HEK293 (cell line): Measurements from ENCODE around the gene LRFN3.
A peak's percentile ranks its signal among the peaks of the same experiment; 100 is the strongest.

Experiments used
- CTCF ChIA-PET: fragments of 350-600 bp; formaldehyde crosslinking; extraction: SDS; loops from one replicate; lab custom pipeline; 2021; ENCODE audit warnings: antibody characterized with exemption; lab: Yijun Ruan, JAX
- POLR2A ChIA-PET: fragments of 300-600 bp; formaldehyde crosslinking; extraction: SDS; loops from one replicate; lab custom pipeline; 2020; ENCODE audit warnings: antibody characterized with exemption, inconsistent platforms; lab: Yijun Ruan, JAX
- H3K27ac ChIP-seq: fragments of 200-500 bp; sonication (Bioruptor generic); 2 replicates; pipeline ENCODE4 v1.5.1; 2014; ENCODE audit warnings: low read depth, low read length, control low read depth, inconsistent platforms; ENCODE audit errors: extremely low read depth
- H3K36me3 ChIP-seq, 2 experiments: fragments of 200-500 bp in 1 of 2; sonication (Bioruptor generic) in 1 of 2; 1 replicate in 1 of 2; 2 replicates in 1 of 2; pipeline ENCODE4 v1.5.1; 2014 to 2017; ENCODE audit warnings: inconsistent platforms in 2 of 2, low read length in 2 of 2; ENCODE audit not compliant: control insufficient read depth in 2 of 2, insufficient read depth in 1 of 2
- H3K4me1 ChIP-seq: fragments of 200-500 bp; sonication (Bioruptor generic); 2 replicates; pipeline ENCODE4 v1.5.1; 2014; ENCODE audit warnings: mild to moderate bottlenecking, low read length, inconsistent platforms; ENCODE audit not compliant: control insufficient read depth, insufficient read depth
- H3K4me3 ChIP-seq: 2 replicates; pipeline ENCODE4 v1.5.1; 2011; ENCODE audit warnings: low read depth, mild to moderate bottlenecking, control low read depth, low read length, moderate library complexity
- H3K9me3 ChIP-seq: fragments of 200-500 bp; sonication (Bioruptor generic); 2 replicates; pipeline ENCODE4 v1.5.1; 2014; ENCODE audit warnings: low read depth, low read length, inconsistent platforms; ENCODE audit not compliant: control insufficient read depth, insufficient read depth
- EGR2 ChIP-seq: fragments of 450-650 bp; formaldehyde crosslinking; IDR thresholded peaks from 2 replicates; pipeline ENCODE4 v1.5.1; 2016; ENCODE audit warnings: low read depth, missing biosample characterization, missing genetic modification characterization
- HOXD13 ChIP-seq: sonication (generic); formaldehyde crosslinking; IDR thresholded peaks from 2 replicates; pipeline ENCODE4 v1.8.0; 2022; ENCODE audit warnings: missing genetic modification reagents, borderline replicate concordance
- KLF9 ChIP-seq: fragments of 450-650 bp; formaldehyde crosslinking; IDR thresholded peaks from 2 replicates; pipeline ENCODE4 v1.5.1; 2016; ENCODE audit warnings: missing biosample characterization, missing genetic modification characterization, low read depth
- RBAK ChIP-seq: fragments of 450-650 bp; formaldehyde crosslinking; IDR thresholded peaks from 2 replicates; pipeline ENCODE4 v1.5.1; 2016; ENCODE audit warnings: missing biosample characterization, missing genetic modification characterization
- REPIN1 ChIP-seq: fragments of 450-650 bp; formaldehyde crosslinking; IDR thresholded peaks from 2 replicates; pipeline ENCODE4 v1.5.1; 2017; ENCODE audit warnings: missing biosample characterization, missing genetic modification characterization, low read depth
- ZBTB11 ChIP-seq: fragments of 450-650 bp; formaldehyde crosslinking; conservative IDR thresholded peaks from 2 replicates; pipeline ENCODE4 v1.5.1; 2016; ENCODE audit warnings: low read depth, missing biosample characterization, missing genetic modification characterization
- ZFHX2 ChIP-seq: fragments of 450-650 bp; formaldehyde crosslinking; conservative IDR thresholded peaks from 2 replicates; pipeline ENCODE4 v1.5.1; 2016; ENCODE audit warnings: missing biosample characterization, missing genetic modification characterization
- ZNF223 ChIP-seq: fragments of 450-650 bp; formaldehyde crosslinking; IDR thresholded peaks from 2 replicates; pipeline ENCODE4 v1.5.1; 2016; ENCODE audit warnings: missing biosample characterization, missing genetic modification characterization
- ZNF280D ChIP-seq: fragments of 450-650 bp; formaldehyde crosslinking; IDR thresholded peaks from 2 replicates; pipeline ENCODE4 v1.5.1; 2016; ENCODE audit warnings: missing biosample characterization, missing genetic modification characterization
- ZNF362 ChIP-seq: fragments of 450-650 bp; formaldehyde crosslinking; IDR thresholded peaks from 2 replicates; pipeline ENCODE4 v1.5.1; 2016; ENCODE audit warnings: missing biosample characterization, missing genetic modification characterization
- ZNF366 ChIP-seq: fragments of 450-650 bp; formaldehyde crosslinking; conservative IDR thresholded peaks from 2 replicates; pipeline ENCODE4 v1.5.1; 2016; ENCODE audit warnings: missing biosample characterization, missing genetic modification characterization
- ZNF449 ChIP-seq: fragments of 450-650 bp; formaldehyde crosslinking; IDR thresholded peaks from 2 replicates; pipeline ENCODE4 v1.5.1; 2017; ENCODE audit warnings: missing biosample characterization, mild to moderate bottlenecking, missing genetic modification characterization, moderate library complexity
- ZNF664 ChIP-seq: fragments of 450-650 bp; formaldehyde crosslinking; IDR thresholded peaks from 2 replicates; pipeline ENCODE4 v1.5.1; 2016; ENCODE audit warnings: missing biosample characterization, missing genetic modification characterization
- ZNF76 ChIP-seq: fragments of 450-650 bp; formaldehyde crosslinking; IDR thresholded peaks from 2 replicates; pipeline ENCODE4; 2016; ENCODE audit warnings: low read depth, missing biosample characterization, missing genetic modification characterization, borderline replicate concordance
- ZXDB ChIP-seq: fragments of 450-650 bp; formaldehyde crosslinking; IDR thresholded peaks from 2 replicates; pipeline ENCODE4 v1.5.1; 2016; ENCODE audit warnings: missing biosample characterization, missing genetic modification characterization
- TF ChIP-seq, protein P1 (sequence below): fragments of 450-650 bp; formaldehyde crosslinking; IDR thresholded peaks from 2 replicates; pipeline ENCODE4 v1.5.1; 2016; ENCODE audit warnings: missing biosample characterization, missing genetic modification characterization, low read depth

LRFN3 gene

GRCh38 chr19:35988824-35989223 is 52.6 kb downstream of the LRFN3 start (continued):
- TF ChIP-seq ZNF280D (tag by site-specific recombination) (peak; percentile 57; the same call in 1 of the 2 replicates), ZNF664 (peak; percentile 98), HOXD13 (CRISPR knock-in tag) (no peak)

DNA sequence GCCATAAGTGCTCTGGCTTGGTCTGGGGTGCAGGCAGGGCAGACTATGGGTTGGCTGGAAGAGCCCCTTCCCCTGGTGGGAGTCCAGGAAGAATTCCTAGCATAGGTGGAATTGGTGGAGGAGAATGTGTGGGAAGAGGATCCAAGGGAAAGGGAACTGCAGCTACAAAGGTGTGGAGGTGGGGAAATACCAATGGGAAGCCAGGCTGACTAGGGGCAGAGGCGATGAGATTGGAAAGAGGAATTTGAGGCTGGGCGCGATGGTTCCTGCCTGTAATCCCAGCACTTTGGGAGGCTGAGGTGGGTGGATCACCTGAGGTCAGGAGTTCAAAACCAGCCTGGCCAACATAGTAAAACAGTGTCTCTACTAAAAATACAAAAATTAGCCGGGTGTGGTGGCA is 54.0 kb downstream of the LRFN3 start:
- TF ChIP-seq EGR2 (peak; percentile 46; the same call in 1 of the 2 replicates), REPIN1 (tag by site-specific recombination) (no peak), ZFHX2 (tag by site-specific recombination) (peak; percentile 37), ZNF223 (no peak), KLF9 (tag by site-specific recombination) (no peak)
- H3K27ac ChIP-seq, result no peak overlapping the region
- H3K4me1 ChIP-seq, result peaks cover 8% of the 10 kb centered on the region
- no peaks in the 10 kb centered on the region for H3K9me3 ChIP-seq
- ChIA-PET CTCF (interaction anchor here (0.6 to 1.2 kb wide), 5 partner anchors 10 to 1988 kb away, joined by 3 to 4 read pairs (median 3); no protein-coding TSS in a partner anchor), POLR2A (no interaction called here)
- no peaks in the 10 kb centered on the region for H3K36me3 ChIP-seq
- H3K4me3 ChIP-seq, result no peak overlapping the region

DNA sequence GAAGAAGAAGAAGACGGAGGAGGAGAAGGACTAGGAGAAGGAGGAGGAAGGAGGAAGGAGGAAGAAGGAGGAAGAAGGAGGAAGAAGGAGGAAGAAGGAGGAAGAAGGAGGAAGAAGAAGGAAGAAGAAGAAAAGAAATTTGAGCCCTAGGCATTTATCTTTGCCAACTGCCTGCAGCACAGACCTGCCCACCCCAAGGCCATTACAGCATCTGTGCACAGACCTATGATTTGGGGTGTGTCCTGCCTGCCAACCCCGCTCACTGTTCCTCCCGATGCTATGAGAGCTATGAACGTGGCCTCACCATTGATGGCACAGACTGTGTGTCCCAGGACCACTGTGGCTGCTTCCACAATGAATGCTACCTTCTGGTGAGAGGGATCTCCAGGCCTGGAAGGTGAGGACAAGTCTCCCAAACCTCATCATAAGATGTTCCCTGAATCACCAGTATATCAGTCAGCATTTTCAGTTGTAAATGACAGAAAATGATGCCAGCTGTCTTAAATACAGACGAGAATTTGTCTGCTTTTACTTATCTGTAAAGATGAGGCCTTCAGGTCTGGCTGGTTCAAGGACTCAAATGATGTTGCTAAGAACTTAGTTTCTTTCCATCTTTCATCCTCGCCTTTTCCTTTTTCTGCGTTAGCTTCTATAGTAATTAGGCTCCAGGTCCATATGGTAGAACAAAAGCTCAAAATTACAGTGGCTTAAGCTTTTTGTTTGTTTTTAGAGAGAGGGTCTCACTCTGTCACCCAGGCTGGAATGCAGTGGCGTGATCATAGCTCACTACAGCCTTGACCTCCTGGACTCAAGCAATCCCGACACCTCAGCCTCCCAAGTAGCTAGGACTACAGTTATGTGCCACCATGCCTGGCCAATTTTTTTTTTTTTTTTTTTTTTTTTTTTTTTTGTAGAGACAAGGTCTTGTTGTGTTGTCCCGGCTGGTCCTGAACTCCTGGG is 54.9 kb downstream of the LRFN3 start:
- Histone ChIP-seq H3K9me3 (no peaks in the 10 kb centered on the region), H3K4me1 (peaks cover 13% of the 10 kb centered on the region), H3K36me3 (no peaks in the 10 kb centered on the region), H3K4me3 (no peak overlapping the region), H3K27ac (no peak overlapping the region)
- POLR2A ChIA-PET, result interaction anchor here (0.6 to 0.9 kb wide), 2 partner anchors 63 to 329 kb away, joined by 4 to 7 read pairs; no protein-coding TSS in a partner anchor
- CTCF ChIA-PET, result interaction anchor here (0.6 to 1.5 kb wide), 8 partner anchors 10 to 275 kb away, joined by 3 to 5 read pairs (median 3); no protein-coding TSS in a partner anchor
- TF ChIP-seq ZNF449 (tag by site-specific recombination) (no peak), ZXDB (tag by site-specific recombination) (no peak), RBAK (no peak), ZNF362 (tag by site-specific recombination) (peak; percentile 85), ZBTB11 (tag by site-specific recombination) (no peak), ZNF76 (no peak), ZNF366 (tag by site-specific recombination) (peak; percentile 85)
- TF ChIP-seq, protein P1, sequence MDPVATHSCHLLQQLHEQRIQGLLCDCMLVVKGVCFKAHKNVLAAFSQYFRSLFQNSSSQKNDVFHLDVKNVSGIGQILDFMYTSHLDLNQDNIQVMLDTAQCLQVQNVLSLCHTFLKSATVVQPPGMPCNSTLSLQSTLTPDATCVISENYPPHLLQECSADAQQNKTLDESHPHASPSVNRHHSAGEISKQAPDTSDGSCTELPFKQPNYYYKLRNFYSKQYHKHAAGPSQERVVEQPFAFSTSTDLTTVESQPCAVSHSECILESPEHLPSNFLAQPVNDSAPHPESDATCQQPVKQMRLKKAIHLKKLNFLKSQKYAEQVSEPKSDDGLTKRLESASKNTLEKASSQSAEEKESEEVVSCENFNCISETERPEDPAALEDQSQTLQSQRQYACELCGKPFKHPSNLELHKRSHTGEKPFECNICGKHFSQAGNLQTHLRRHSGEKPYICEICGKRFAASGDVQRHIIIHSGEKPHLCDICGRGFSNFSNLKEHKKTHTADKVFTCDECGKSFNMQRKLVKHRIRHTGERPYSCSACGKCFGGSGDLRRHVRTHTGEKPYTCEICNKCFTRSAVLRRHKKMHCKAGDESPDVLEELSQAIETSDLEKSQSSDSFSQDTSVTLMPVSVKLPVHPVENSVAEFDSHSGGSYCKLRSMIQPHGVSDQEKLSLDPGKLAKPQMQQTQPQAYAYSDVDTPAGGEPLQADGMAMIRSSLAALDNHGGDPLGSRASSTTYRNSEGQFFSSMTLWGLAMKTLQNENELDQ (tag by site-specific recombination), result no peak
